Gastrocnemius medialis (tissue), 4 donors: Measurements from ENCODE around the gene PPOX. TPM values are rescaled to one million over a fixed set of nuclear protein-coding genes. Genes with fewer than 3 reads are reported as not detected.

Source experiments
- ATAC-seq, 2 donors: fragments of 150-250 bp; one replicate each; pipeline ENCODE4 v1.9.1; 2016
- DNase-seq, 2 donors: peaks; one replicate each; pipeline ENCODE4 v3.0.0-alpha.2; 2019
- H3K27ac ChIP-seq, 4 donors: fragments of 200-600 bp; sonication (generic); 1 replicate in 1 of 4; 2 replicates in 3 of 4; pipeline ENCODE4 v1.5.1; 2016 to 2018; ENCODE audit warnings: mild to moderate bottlenecking in 2 of 4, moderate library complexity in 1 of 4
- H3K27me3 ChIP-seq, 3 donors: fragments of 200-600 bp; sonication (generic) in 2 of 3; 1 replicate in 1 of 3; 2 replicates in 2 of 3; pipeline versions ENCODE4 v1.5.1 to v1.6.0; 2016 to 2019; ENCODE audit warnings: mild to moderate bottlenecking in 1 of 3, moderate library complexity in 1 of 3
- H3K36me3 ChIP-seq, 2 donors: fragments of 200-600 bp; sonication (generic) in 1 of 2; one replicate each; pipeline ENCODE4 v1.5.1; 2017 to 2018
- H3K4me1 ChIP-seq, 2 donors: fragments of 200-600 bp; sonication (generic) in 1 of 2; one replicate each; pipeline ENCODE4 v1.5.1; 2016 to 2017; ENCODE audit warnings: mild to moderate bottlenecking in 2 of 2
- H3K4me3 ChIP-seq, 4 donors: fragments of 200-600 bp; sonication (generic) in 3 of 4; 1 replicate in 1 of 4; 2 replicates in 3 of 4; pipeline ENCODE4 v1.5.1; 2016 to 2019; ENCODE audit warnings: mild to moderate bottlenecking in 2 of 4
- H3K9me3 ChIP-seq, 3 donors: fragments of 200-600 bp; sonication (generic) in 2 of 3; 1 replicate in 1 of 3; 2 replicates in 2 of 3; pipeline ENCODE4 v1.5.1; 2016 to 2019
- POLR2A ChIP-seq, 2 donors: fragments of 450-650 bp; IDR thresholded peaks; one replicate each; pipeline ENCODE4 v1.6.1; 2017; ENCODE audit warnings: antibody characterized with exemption in 2 of 2, mild to moderate bottlenecking in 2 of 2, moderate library complexity in 2 of 2
- in situ Hi-C, 4 donors: fragments of 200-750 bp; cut with MboI; loops; one replicate each; pipeline versions ENCODE4 v1.15.0 to v1.8.0; 2017; ENCODE audit warnings: low sequenced_read_pairs in 4 of 4
- intact Hi-C: fragments of 100-400 bp; cut with DNase I; formaldehyde crosslinking; loops from one replicate; pipeline ENCODE4 v1.15.1; 2023; ENCODE audit warnings: low total_unique reads
- total RNA-seq, 4 donors: library from RNA; depleted of rRNA; stranded (reverse); fragments of >200 nt; gene quantifications; one replicate each; pipeline versions ENCODE4 v1.1.0 to v1.2.3, GENCODE V29; 2016
- TF ChIP-seq, protein P1 (sequence below), 5 experiments: fragments of 450-650 bp in 3 of 5; fragments of 200-600 bp in 2 of 5; sonication (generic) in 2 of 5; IDR thresholded peaks in 4 of 5; conservative IDR thresholded peaks in 1 of 5; 1 replicate in 4 of 5; 2 replicates in 1 of 5; pipeline ENCODE4 v1.5.1; 2016 to 2019; ENCODE audit warnings: antibody characterized with exemption in 5 of 5, mild to moderate bottlenecking in 3 of 5, moderate library complexity in 3 of 5

The PPOX gene
- total RNA-seq, 4 donors from 2014 or later: 4.0 to 14.7 (median 7.3) TPM

DNA sequence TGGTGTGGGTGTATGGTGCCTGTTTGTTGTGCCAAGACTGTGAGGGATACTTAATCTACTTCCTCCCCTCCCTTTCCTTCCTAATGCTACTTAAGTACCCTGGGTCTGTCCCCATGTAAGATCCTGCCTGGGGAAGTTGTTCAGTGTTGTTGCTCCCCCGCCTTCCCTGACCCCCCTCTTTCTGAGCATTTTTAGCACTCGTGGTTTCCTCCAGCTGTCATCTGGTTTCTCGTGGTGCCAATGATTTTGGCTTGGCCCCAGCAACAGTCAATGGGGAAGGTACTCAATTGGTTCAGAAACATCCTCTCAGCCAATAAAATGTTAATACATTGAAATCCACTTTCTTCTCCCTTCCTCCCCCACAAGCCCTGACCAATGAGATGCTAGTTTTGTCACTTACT lies 19.1 kb downstream of the PPOX start:
- Histone ChIP-seq H3K27me3 (no peaks in the 10 kb centered on the region), H3K4me1 (peaks cover 21% of the 10 kb centered on the region in 2 donors), H3K36me3 (no peaks in the 10 kb centered on the region), H3K9me3 (no peaks in the 10 kb centered on the region), H3K27ac (peak overlapping the region; percentile 61 to 77 (median 69)), H3K4me3 (no peak overlapping the region)
- DNase-seq (peak; percentile 54 to 65), ATAC-seq (peak; percentile 71 to 77)
- no peak for TF ChIP-seq POLR2A (IDR thresholded peaks at IDR 0.05)
- in situ Hi-C loops: loop anchor here in 1 of 4 donors (25.0 kb wide), 1 partner anchor 577 kb away; the partner anchor contains the start of gene ATF6
- intact Hi-C loops: no loop called here

DNA sequence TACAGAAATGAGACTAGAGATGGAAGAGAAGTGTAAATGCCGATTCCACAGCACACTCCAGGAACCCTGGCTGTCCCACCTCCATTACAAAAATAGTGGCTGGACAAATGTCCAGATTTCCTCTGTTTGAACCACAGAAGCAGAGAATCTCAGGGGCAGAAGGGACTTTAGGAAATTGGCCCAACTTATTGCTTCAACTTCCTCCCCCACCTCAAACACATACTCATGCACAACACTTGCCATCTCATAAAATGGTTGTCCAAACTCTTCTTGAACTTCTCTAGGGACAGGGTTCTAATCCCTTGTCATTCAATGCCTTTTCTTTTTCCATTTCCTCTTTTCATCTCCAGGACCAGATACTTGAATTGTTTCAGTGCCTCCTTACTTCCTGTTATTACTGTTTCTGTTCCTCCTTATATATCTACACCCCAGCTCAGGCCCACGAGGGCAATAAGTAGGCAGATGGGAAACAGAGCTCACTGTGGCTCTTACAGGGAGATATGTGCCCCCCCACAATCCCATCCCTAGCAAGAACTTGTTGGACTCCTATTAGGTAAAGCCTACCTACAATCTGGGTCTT lies 19.6 kb downstream of the PPOX start:
- peak in 1 of 2 donors; percentile 10 for ATAC-seq
- Histone ChIP-seq H3K4me3 (no peak overlapping the region), H3K4me1 (peaks cover 21% of the 10 kb centered on the region in 2 donors), H3K27ac (peak overlapping the region; percentile 61 to 77 (median 69)), H3K9me3 (no peaks in the 10 kb centered on the region), H3K27me3 (no peaks in the 10 kb centered on the region), H3K36me3 (no peaks in the 10 kb centered on the region)
- no peak for DNase-seq
- TF ChIP-seq, protein P1, sequence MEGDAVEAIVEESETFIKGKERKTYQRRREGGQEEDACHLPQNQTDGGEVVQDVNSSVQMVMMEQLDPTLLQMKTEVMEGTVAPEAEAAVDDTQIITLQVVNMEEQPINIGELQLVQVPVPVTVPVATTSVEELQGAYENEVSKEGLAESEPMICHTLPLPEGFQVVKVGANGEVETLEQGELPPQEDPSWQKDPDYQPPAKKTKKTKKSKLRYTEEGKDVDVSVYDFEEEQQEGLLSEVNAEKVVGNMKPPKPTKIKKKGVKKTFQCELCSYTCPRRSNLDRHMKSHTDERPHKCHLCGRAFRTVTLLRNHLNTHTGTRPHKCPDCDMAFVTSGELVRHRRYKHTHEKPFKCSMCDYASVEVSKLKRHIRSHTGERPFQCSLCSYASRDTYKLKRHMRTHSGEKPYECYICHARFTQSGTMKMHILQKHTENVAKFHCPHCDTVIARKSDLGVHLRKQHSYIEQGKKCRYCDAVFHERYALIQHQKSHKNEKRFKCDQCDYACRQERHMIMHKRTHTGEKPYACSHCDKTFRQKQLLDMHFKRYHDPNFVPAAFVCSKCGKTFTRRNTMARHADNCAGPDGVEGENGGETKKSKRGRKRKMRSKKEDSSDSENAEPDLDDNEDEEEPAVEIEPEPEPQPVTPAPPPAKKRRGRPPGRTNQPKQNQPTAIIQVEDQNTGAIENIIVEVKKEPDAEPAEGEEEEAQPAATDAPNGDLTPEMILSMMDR (IDR thresholded peaks at IDR 0.05 in 4 of 5, conservative IDR thresholded peaks at IDR 0.05 in 1 of 5): no peak
- no peak for TF ChIP-seq POLR2A (IDR thresholded peaks at IDR 0.05)
- intact Hi-C loops: no loop called here
- in situ Hi-C loops: loop anchor here in 1 of 4 donors (25.0 kb wide), 1 partner anchor 576 kb away; the partner anchor contains the start of gene ATF6

DNA sequence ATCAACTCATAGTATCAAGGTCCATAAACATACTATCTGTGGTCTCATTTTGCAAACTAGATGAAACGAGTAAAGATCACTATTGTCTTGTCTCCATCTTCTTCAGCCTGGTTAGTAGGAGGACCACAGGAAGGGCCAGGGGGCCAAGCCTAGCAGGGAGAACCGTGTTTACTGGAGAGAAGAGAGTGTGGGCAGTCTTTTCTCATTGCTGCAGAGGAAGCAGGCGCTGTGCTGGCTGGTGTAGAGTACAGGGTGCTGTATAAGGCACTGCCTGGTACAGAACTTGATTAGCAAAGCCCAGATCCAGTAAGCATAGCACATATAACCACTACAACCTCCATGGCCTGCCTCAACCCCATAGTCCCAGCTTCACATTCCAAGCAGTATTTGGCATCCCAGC lies 21.1 kb downstream of the PPOX start:
- no peak overlapping the region for H3K27ac ChIP-seq
- no peak overlapping the region for H3K4me3 ChIP-seq
- no peaks in the 10 kb centered on the region for H3K36me3 ChIP-seq
- peaks cover 21% of the 10 kb centered on the region in 2 donors for H3K4me1 ChIP-seq
- intact Hi-C loops (no loop called here), in situ Hi-C loops (loop anchor here in 1 of 4 donors (25.0 kb wide), 1 partner anchor 575 kb away; the partner anchor contains the start of gene ATF6)
- TF ChIP-seq, protein P1 (IDR thresholded peaks at IDR 0.05 in 4 of 5, conservative IDR thresholded peaks at IDR 0.05 in 1 of 5): no peak
- no peak for TF ChIP-seq POLR2A (IDR thresholded peaks at IDR 0.05)
- ATAC-seq (no peak), DNase-seq (no peak)
- H3K27me3 ChIP-seq: no peaks in the 10 kb centered on the region
- H3K9me3 ChIP-seq: no peaks in the 10 kb centered on the region

DNA sequence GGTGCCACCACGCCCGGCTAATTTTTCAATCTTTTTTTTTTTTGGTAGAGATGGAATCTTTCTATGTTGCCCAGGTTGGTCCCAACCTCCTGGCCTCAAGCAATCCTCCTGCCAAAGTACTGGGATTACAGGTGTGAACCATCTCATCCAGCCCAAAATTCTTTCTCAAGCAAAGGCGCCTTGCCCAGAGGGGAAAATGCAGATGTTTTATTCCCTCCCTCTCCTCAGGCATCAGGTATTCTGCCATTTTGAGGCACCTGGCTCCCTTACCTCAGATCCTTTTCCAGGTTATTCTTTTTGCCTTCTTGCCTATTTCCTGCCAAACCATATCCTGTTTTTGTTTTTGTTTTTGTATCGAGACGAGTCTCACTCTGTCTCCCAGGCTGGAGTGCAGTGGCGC lies 22.2 kb downstream of the PPOX start:
- Histone ChIP-seq H3K27ac (no peak overlapping the region), H3K27me3 (no peaks in the 10 kb centered on the region), H3K4me1 (peaks cover 21% of the 10 kb centered on the region in 2 donors), H3K4me3 (no peak overlapping the region), H3K36me3 (no peaks in the 10 kb centered on the region), H3K9me3 (no peaks in the 10 kb centered on the region)
- in situ Hi-C loops: loop anchor here in 1 of 4 donors (25.0 kb wide), 1 partner anchor 574 kb away; the partner anchor contains the start of gene ATF6
- intact Hi-C loops: no loop called here
- no peak for DNase-seq
- no peak for TF ChIP-seq POLR2A (IDR thresholded peaks at IDR 0.05)
- TF ChIP-seq, protein P1 (IDR thresholded peaks at IDR 0.05 in 4 of 5, conservative IDR thresholded peaks at IDR 0.05 in 1 of 5): no peak
- no peak for ATAC-seq

DNA sequence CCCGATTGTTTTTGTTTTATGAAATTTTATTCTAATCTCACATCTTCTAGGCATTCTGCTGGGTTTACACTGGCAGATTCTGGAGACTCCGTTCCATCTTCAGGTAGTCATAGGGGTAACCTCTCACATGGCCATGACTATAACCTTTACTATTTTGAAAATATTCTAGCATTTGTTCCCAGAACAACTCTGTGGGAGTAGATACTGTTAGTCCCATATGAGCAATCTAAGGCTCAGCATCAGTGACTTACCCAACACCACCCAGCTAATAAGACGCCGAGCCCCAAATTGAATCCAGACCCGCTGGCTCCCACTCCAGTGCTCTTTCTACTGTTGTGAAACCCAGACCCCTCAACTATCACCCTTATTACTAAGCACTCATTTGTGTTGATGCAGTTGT lies 22.8 kb downstream of the PPOX start:
- TF ChIP-seq, protein P1 (IDR thresholded peaks at IDR 0.05 in 4 of 5, conservative IDR thresholded peaks at IDR 0.05 in 1 of 5): no peak
- TF ChIP-seq POLR2A (IDR thresholded peaks at IDR 0.05): no peak
- ATAC-seq (no peak), DNase-seq (no peak)
- no peak overlapping the region for H3K27ac ChIP-seq
- peaks cover 21 to 24% of the 10 kb centered on the region in 2 donors for H3K4me1 ChIP-seq
- no peaks in the 10 kb centered on the region for H3K36me3 ChIP-seq
- in situ Hi-C loops (loop anchor here in 1 of 4 donors (25.0 kb wide), 1 partner anchor 573 kb away; the partner anchor contains the start of gene ATF6), intact Hi-C loops (no loop called here)
- no peak overlapping the region for H3K4me3 ChIP-seq
- no peaks in the 10 kb centered on the region for H3K9me3 ChIP-seq
- no peaks in the 10 kb centered on the region for H3K27me3 ChIP-seq
